Lower leg skin (tissue), 3 donors: ENCODE data around the gene PRDM16.

Source experiments
- CTCF ChIP-seq, 3 donors: fragments of 450-650 bp; IDR thresholded peaks; one replicate each; pipeline ENCODE4 v1.5.1; 2016; ENCODE audit warnings: antibody characterized with exemption in 3 of 3, mild to moderate bottlenecking in 3 of 3, moderate library complexity in 2 of 3
- POLR2A ChIP-seq, 2 donors: fragments of 450-650 bp; IDR thresholded peaks; one replicate each; pipeline ENCODE4 v1.6.1; 2016 to 2017; ENCODE audit warnings: antibody characterized with exemption in 2 of 2, mild to moderate bottlenecking in 1 of 2, moderate library complexity in 1 of 2

- TF ChIP-seq CTCF (IDR thresholded peaks at IDR 0.05) (no peak), POLR2A (IDR thresholded peaks at IDR 0.05) (no peak)
These were observed 178.6 kb downstream of the PRDM16 start for GRCh38 chr1:3247521-3248121.
